Activated CD8-positive, alpha-beta T cell treated with anti-CD3 and anti-CD28 coated beads for 36 hours (primary cell): ENCODE measurements around the gene SYNDIG1L. TPM values are rescaled to one million over a fixed set of nuclear protein-coding genes. Genes with fewer than 3 reads are reported as not detected.
"Not testable (repeated sequence)": the region's sequence is repeated elsewhere in the genome, so short reads cannot be mapped to it uniquely, and the experiment has no call there.

ENCODE experiments used
- ATAC-seq: fragments of 200-7000 bp; cut with Tn5 transposase; one replicate; pipeline ENCODE4 v1.10.0; 2021; ENCODE audit warnings: mild to moderate bottlenecking, moderate library complexity
- CTCF ChIA-PET: fragments of 350-600 bp; sonication (Branson Sonifier 250); formaldehyde crosslinking; loops from one replicate; lab custom pipeline; 2021; ENCODE audit warnings: antibody characterized with exemption; lab: Charles Lee
- POLR2A ChIA-PET: fragments of 350-600 bp; sonication (Branson Sonifier 250); formaldehyde crosslinking; loops from one replicate; lab custom pipeline; 2021; ENCODE audit warnings: antibody characterized with exemption; lab: Charles Lee
- DNase-seq: peaks from one replicate; pipeline ENCODE4 v3.0.0-alpha.2; 2020
- H3K27ac Mint-ChIP-seq: one replicate; pipeline ENCODE4 v1.8.0; 2021; ENCODE audit warnings: mild to moderate bottlenecking, mixed read lengths
- H3K27me3 Mint-ChIP-seq: one replicate; pipeline ENCODE4 v1.8.0; 2021; ENCODE audit warnings: mixed read lengths
- H3K36me3 Mint-ChIP-seq: one replicate; pipeline ENCODE4 v1.8.0; 2021; ENCODE audit warnings: low read depth, mixed read lengths
- H3K4me1 Mint-ChIP-seq: one replicate; pipeline ENCODE4 v1.8.0; 2021; ENCODE audit warnings: low read depth, mixed read lengths
- H3K4me3 Mint-ChIP-seq: one replicate; pipeline ENCODE4 v1.8.0; 2021; ENCODE audit warnings: mild to moderate bottlenecking, moderate library complexity, mixed read lengths
- H3K9me3 Mint-ChIP-seq: one replicate; pipeline ENCODE4 v1.8.0; 2021; ENCODE audit warnings: mixed read lengths
- intact Hi-C: fragments of 100-400 bp; cut with micrococcal nuclease; formaldehyde crosslinking; loops from one replicate; pipeline ENCODE4 v1.10.0; 2022
- total RNA-seq, 2 experiments: library from RNA; stranded (reverse); gene quantifications; one replicate each; pipeline ENCODE4 v1.2.3, GENCODE V29; 2021
- TF ChIP-seq, protein P1 (sequence below): fragments of 200-600 bp; IDR thresholded peaks from one replicate; pipeline ENCODE4 v1.8.0; 2022; ENCODE audit warnings: antibody characterized with exemption, mild to moderate bottlenecking

Gene SYNDIG1L
- total RNA-seq, 2 experiments from 2014 or later, result not detected

DNA sequence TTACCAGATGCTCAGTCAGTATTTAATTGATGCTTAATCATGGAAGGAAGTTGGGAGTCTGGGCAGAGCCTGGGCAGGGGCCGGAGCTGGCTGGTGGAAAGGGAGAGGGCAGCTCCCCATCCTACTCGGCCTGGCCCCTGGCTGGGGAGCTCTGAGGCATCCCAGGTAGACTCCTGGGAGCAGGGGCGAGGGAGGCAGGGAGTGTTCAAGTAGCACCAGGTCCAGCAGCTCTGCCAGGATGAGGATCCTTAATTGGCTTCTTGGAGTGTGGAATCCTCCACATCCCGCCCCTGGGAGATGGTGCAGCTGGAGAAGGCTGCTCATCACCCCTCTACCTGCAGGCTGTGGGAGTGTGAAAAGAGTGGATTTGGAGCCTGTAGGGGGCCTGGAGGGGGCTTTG, 30.9 kb downstream of the SYNDIG1L start:
- Mint-ChIP-seq H3K27ac (no peak overlapping the region), H3K4me1 (no peaks in the 10 kb centered on the region), H3K36me3 (no peaks in the 10 kb centered on the region), H3K4me3 (no peak overlapping the region), H3K27me3 (no peaks in the 10 kb centered on the region), H3K9me3 (no peaks in the 10 kb centered on the region)
- ATAC-seq (no peak), DNase-seq (no peak)
- POLR2A ChIA-PET, result no interaction called here
- TF ChIP-seq, protein P1, sequence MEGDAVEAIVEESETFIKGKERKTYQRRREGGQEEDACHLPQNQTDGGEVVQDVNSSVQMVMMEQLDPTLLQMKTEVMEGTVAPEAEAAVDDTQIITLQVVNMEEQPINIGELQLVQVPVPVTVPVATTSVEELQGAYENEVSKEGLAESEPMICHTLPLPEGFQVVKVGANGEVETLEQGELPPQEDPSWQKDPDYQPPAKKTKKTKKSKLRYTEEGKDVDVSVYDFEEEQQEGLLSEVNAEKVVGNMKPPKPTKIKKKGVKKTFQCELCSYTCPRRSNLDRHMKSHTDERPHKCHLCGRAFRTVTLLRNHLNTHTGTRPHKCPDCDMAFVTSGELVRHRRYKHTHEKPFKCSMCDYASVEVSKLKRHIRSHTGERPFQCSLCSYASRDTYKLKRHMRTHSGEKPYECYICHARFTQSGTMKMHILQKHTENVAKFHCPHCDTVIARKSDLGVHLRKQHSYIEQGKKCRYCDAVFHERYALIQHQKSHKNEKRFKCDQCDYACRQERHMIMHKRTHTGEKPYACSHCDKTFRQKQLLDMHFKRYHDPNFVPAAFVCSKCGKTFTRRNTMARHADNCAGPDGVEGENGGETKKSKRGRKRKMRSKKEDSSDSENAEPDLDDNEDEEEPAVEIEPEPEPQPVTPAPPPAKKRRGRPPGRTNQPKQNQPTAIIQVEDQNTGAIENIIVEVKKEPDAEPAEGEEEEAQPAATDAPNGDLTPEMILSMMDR, result no peak
- intact Hi-C loops, result no loop called here
- CTCF ChIA-PET, result no interaction called here

DNA sequence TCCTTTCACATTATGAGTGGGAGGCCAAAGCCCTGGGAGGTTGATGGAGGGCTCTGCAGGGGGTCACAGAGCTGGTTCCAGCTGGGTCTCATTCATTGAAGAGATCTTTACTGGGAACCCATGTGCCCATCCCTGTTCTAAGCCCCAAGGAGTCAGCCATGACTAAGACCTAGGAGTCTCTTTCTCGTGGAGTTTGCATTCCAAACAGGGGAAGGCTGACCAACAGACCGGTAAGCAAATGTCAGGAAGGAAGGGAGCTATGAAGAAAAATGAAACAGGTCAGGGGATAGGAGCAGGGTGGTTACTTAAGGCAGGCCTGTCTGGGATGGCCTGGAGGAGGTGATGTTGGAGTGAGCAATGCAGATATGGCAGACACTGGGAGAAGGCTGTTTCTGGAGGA, 31.5 kb downstream of the SYNDIG1L start:
- POLR2A ChIA-PET, result no interaction called here
- intact Hi-C loops, result no loop called here
- Mint-ChIP-seq H3K4me1 (no peaks in the 10 kb centered on the region), H3K4me3 (no peak overlapping the region), H3K36me3 (no peaks in the 10 kb centered on the region), H3K27me3 (no peaks in the 10 kb centered on the region), H3K27ac (no peak overlapping the region), H3K9me3 (no peaks in the 10 kb centered on the region)
- TF ChIP-seq, protein P1, result no peak
- CTCF ChIA-PET, result no interaction called here
- DNase-seq (no peak), ATAC-seq (no peak)

DNA sequence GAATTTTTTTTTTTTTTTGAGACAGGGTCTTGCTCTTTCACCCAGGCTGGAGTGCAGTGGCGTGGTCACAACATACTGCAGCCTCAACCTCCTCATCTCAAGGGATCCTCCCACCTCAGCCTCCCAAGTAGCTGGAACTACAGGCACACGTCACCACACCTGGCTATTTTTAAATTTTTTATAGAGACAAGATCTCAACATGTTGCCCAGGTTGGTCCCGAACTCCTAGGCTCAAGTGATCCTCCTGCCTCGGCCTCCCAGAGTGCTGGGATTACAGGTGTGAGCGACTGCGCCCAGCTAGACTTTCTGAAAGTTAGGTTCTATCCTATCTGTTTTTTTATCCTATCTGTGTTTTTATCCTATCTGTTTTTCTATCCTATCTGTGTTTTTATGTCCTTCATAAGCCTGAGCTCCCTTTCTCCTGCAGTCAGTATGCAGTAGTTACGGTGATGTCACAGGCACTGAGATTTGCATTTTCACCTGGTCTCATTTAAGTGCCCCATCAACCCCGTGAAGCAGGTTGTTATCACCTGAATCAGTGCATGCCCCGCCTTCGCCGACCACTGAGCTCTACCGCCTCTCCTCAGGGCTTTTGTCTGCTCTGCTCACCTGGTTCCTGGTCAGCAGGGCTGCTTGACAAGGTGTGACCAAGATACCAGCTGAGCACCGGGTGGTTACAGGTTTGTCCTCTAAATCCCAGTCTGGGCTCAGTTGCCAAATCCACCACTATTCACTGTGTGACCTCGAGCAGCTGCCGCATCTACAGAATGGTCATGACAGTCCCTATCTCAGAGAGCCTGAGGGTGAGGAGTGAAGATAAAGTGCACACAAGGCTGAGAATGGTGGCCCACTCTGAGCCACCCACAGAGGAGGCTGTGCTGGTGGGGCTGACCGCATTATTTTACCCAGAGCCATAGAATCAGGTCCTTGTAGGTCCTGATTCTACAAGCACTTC, 33.1 kb downstream of the SYNDIG1L start:
- intact Hi-C loops, result no loop called here
- H3K27ac Mint-ChIP-seq, result no peak overlapping the region
- H3K4me3 Mint-ChIP-seq, result no peak overlapping the region
- H3K27me3 Mint-ChIP-seq, result no peaks in the 10 kb centered on the region
- DNase-seq, result no peak
- no peaks in the 10 kb centered on the region for H3K9me3 Mint-ChIP-seq
- TF ChIP-seq, protein P1, result no peak
- no peaks in the 10 kb centered on the region for H3K36me3 Mint-ChIP-seq
- H3K4me1 Mint-ChIP-seq, result no peaks in the 10 kb centered on the region
- POLR2A ChIA-PET, result no interaction called here
- no peak for ATAC-seq
- CTCF ChIA-PET, result no interaction called here

DNA sequence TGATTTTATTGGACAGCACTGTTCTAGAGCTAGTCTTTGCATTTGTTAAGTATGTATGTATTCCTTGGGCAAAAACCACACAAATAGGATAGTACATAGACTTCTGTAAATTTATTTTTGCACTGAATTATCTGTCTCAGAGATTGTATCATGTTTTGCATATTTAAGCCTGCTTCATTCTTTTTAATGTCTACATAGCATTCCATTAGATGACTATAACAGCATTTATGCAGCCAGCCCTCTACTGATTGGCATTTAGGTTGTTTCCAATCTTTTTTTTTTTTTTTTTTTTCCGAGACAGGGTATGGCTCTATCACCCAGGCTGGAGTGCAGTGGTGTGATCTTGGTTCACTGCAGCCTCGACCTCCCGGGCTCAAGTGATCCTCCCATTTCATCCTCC, 34.5 kb downstream of the SYNDIG1L start:
- Mint-ChIP-seq H3K9me3 (no peaks in the 10 kb centered on the region), H3K27ac (no peak overlapping the region), H3K36me3 (no peaks in the 10 kb centered on the region), H3K27me3 (no peaks in the 10 kb centered on the region), H3K4me3 (no peak overlapping the region), H3K4me1 (no peaks in the 10 kb centered on the region)
- ChIA-PET POLR2A (no interaction called here), CTCF (no interaction called here)
- intact Hi-C loops, result no loop called here
- DNase-seq (no peak), ATAC-seq (no peak)
- TF ChIP-seq, protein P1, result no peak

DNA sequence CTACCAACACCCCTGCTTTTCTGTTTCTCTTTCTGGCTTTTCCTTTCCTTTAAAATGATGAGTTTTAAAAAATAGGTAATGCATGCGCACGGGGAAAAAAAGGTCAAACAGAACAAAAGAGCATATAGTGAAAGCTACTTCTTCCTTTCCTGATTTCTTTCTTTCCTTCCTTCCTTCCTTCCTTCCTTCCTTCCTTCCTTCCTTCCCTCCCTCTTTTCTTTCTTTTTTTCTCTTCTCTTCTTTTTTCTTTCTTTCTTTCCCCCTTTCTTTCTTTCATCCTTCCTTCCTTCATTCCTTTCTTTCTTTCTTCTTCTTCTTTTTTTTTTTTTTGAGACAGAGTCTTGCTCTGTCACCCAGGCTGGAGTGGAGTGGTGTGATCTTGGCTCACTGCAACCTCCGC, 35.5 kb downstream of the SYNDIG1L start:
- H3K9me3 Mint-ChIP-seq, H3K4me1 Mint-ChIP-seq, H3K36me3 Mint-ChIP-seq, intact Hi-C loops, H3K27me3 Mint-ChIP-seq, DNase-seq, ATAC-seq, H3K27ac Mint-ChIP-seq, POLR2A ChIA-PET, H3K4me3 Mint-ChIP-seq, CTCF ChIA-PET: not testable (repeated sequence)
